Brain microvascular endothelial cell (primary cell): ENCODE measurements around the gene PSMD5.

Experiments
- DNase-seq: peaks from one replicate; pipeline ENCODE4 v3.0.0-alpha.2; 2020
- H3K27ac ChIP-seq: fragments of 250-450 bp; sonication (Bioruptor Pico); 2 replicates; pipeline ENCODE4 v1.5.1; 2020; ENCODE audit warnings: mild to moderate bottlenecking, moderate library complexity
- H3K27me3 ChIP-seq: fragments of 250-450 bp; sonication (Bioruptor Pico); replicated peaks from 2 replicates; pipeline ENCODE4 v1.5.1; 2020; ENCODE audit warnings: mild to moderate bottlenecking
- H3K36me3 ChIP-seq: fragments of 250-450 bp; sonication (Bioruptor Pico); replicated peaks from 2 replicates; pipeline ENCODE4 v1.5.1; 2020; ENCODE audit warnings: mild to moderate bottlenecking
- H3K4me3 ChIP-seq: 2 replicates; pipeline ENCODE4 v1.5.1; 2011; ENCODE audit warnings: low read depth, mild to moderate bottlenecking, control low read depth, low read length, moderate library complexity
- in situ Hi-C: cut with HindIII; loops from 2 replicates; pipeline ENCODE4 v1.10.0; 2017; ENCODE audit warnings: low sequenced_read_pairs, low pct_ligation_motif_present
- TF ChIP-seq, protein P1 (sequence below): IDR thresholded peaks from 2 replicates; pipeline ENCODE4 v1.5.1; 2011; ENCODE audit warnings: low read depth, mild to moderate bottlenecking, moderate library complexity, low read length, control low read depth, inconsistent platforms; ENCODE audit errors: missing control alignments

Gene PSMD5

DNA sequence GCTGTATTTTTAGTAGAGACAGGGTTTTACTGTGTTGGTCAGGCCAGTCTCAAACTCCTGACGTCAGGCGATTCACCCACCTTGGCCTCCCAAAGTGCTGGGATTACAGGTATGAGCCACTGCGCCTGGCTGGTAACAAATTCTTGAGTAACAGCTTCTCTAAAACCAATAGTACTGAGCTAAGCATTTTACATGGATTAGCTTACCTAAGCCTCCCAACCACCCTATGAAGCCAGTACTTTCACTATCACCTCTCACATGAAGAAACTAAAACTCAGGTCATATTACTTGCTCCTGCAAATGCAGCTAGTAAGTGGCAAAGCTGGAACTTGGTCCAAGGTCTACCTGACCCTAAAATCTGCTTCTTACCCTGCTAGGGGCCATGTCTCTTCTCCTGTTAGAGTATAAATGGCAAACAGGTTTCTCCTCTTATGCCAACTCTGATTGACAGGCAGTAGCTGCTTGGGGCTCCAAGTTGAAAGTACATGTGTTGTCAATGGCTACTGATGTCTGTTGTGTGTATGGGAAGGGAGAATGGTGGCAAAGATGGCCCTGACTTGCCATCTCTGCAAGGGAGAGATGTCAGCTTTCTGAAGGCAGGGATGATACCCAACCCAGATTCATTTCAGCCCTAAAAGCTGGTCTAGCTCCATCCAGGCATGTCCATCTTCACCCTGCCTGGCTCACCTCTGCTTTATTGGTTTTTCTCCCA, 30.2 kb upstream of the PSMD5 start:
- DNase-seq, result no peak
- Histone ChIP-seq H3K27ac (no peak overlapping the region), H3K27me3 (no peaks in the 10 kb centered on the region), H3K4me3 (no peak overlapping the region), H3K36me3 (peaks cover 2% of the 10 kb centered on the region)
- in situ Hi-C loops, result no loop called here
- TF ChIP-seq, protein P1, sequence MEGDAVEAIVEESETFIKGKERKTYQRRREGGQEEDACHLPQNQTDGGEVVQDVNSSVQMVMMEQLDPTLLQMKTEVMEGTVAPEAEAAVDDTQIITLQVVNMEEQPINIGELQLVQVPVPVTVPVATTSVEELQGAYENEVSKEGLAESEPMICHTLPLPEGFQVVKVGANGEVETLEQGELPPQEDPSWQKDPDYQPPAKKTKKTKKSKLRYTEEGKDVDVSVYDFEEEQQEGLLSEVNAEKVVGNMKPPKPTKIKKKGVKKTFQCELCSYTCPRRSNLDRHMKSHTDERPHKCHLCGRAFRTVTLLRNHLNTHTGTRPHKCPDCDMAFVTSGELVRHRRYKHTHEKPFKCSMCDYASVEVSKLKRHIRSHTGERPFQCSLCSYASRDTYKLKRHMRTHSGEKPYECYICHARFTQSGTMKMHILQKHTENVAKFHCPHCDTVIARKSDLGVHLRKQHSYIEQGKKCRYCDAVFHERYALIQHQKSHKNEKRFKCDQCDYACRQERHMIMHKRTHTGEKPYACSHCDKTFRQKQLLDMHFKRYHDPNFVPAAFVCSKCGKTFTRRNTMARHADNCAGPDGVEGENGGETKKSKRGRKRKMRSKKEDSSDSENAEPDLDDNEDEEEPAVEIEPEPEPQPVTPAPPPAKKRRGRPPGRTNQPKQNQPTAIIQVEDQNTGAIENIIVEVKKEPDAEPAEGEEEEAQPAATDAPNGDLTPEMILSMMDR, result no peak

- no peak overlapping the region for H3K27ac ChIP-seq
- no peak overlapping the region for H3K4me3 ChIP-seq
- no peaks in the 10 kb centered on the region for H3K27me3 ChIP-seq
- no peak for DNase-seq
- in situ Hi-C loops, result no loop called here
- peaks cover 2% of the 10 kb centered on the region for H3K36me3 ChIP-seq
- TF ChIP-seq, protein P1, result no peak
Observed at GRCh38 chr9:120870206-120870605, 27.5 kb upstream of the PSMD5 start.

DNA sequence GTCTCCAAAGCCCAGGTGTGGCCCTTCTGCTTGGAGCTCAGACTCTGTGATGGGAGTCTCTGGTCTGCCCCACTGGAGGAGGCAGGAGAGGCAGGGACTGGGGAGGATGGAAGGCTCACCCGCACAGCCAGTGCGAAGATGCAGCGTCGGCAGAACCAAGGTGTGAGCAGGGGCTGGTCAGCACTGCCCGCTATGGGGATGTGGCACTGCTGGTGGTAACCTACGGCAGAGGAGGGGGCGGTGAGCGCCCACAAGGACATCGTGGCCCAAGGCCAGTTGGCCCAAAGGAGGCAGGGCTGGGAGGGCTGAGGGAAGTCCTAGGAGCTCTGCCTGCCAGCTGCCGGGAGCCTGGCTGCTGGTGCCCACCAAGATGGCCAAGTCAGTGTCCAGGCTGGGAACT, 27.0 kb upstream of the PSMD5 start:
- Histone ChIP-seq H3K27me3 (no peaks in the 10 kb centered on the region), H3K4me3 (no peak overlapping the region), H3K27ac (no peak overlapping the region), H3K36me3 (peaks cover 2% of the 10 kb centered on the region)
- in situ Hi-C loops, result no loop called here
- no peak for DNase-seq
- TF ChIP-seq, protein P1, result no peak

GRCh38 chr9:120869360-120869687, 26.6 kb upstream of the PSMD5 start:
- no peak for DNase-seq
- H3K27me3 ChIP-seq, result no peaks in the 10 kb centered on the region
- TF ChIP-seq, protein P1, result no peak
- peaks cover 2% of the 10 kb centered on the region for H3K36me3 ChIP-seq
- in situ Hi-C loops, result no loop called here
- H3K27ac ChIP-seq, result peak overlapping the region; percentile 24
- peak overlapping the region; percentile 62 for H3K4me3 ChIP-seq

- DNase-seq, result peak; percentile 92
- no peaks in the 10 kb centered on the region for H3K27me3 ChIP-seq
- peak overlapping the region; percentile 55 for H3K27ac ChIP-seq
- peaks cover 3% of the 10 kb centered on the region for H3K36me3 ChIP-seq
- in situ Hi-C loops, result no loop called here
- peak overlapping the region; percentile 62 for H3K4me3 ChIP-seq
- TF ChIP-seq, protein P1, result peak; percentile 69
Observed at GRCh38 chr9:120868676-120869359, 26.1 kb upstream of the PSMD5 start.
